Measurements from ENCODE around the gene INKA2.
A peak's percentile ranks its signal among the peaks of the same experiment; 100 is the strongest.
"Not testable (repeated sequence)": the region's sequence is repeated elsewhere in the genome, so short reads cannot be mapped to it uniquely, and the experiment has no call there.

Gene INKA2

GRCh38 chr1:111750856-111751255, 11.7 kb upstream of the INKA2 start:
- no peak for DNase-seq (ENCODE audit: low read depth, low spot score)

GRCh38 chr1:111749628-111750027, 10.4 kb upstream of the INKA2 start:
- DNase-seq (ENCODE audit: low read depth, low spot score), result no peak

- DNase-seq (ENCODE audit: low read depth, low spot score), result no peak
Measured at GRCh38 chr1:111747947-111748346, 8.8 kb upstream of the INKA2 start.

- peak; percentile 78 for DNase-seq (ENCODE audit: low read depth, low spot score)
Measured at GRCh38 chr1:111747282-111747734, 8.1 kb upstream of the INKA2 start.

- DNase-seq (ENCODE audit: low read depth, low spot score), result no peak
Measured at GRCh38 chr1:111746614-111746999, 7.4 kb upstream of the INKA2 start.

- DNase-seq (ENCODE audit: low read depth, low spot score), result no peak
Measured at GRCh38 chr1:111745675-111746613, 6.7 kb upstream of the INKA2 start.

- DNase-seq (ENCODE audit: low read depth, low spot score), result no peak
Measured at GRCh38 chr1:111743679-111744101, 4.5 kb upstream of the INKA2 start.

GRCh38 chr1:111742938-111743549, 3.8 kb upstream of the INKA2 start:
- DNase-seq (ENCODE audit: low read depth, low spot score), result no peak

- not testable (repeated sequence) for DNase-seq (ENCODE audit: low read depth, low spot score)
Measured at GRCh38 chr1:111742292-111742691, 3.1 kb upstream of the INKA2 start.

GRCh38 chr1:111739925-111740765, 950 bp upstream of the INKA2 start:
- peak; percentile 97 for DNase-seq (ENCODE audit: low read depth, low spot score)

GRCh38 chr1:111738436-111739193, 580 bp downstream of the INKA2 start:
- peak; percentile 62 for DNase-seq (ENCODE audit: low read depth, low spot score)

GRCh38 chr1:111738133-111738435, 1.1 kb downstream of the INKA2 start:
- no peak for DNase-seq (ENCODE audit: low read depth, low spot score)

- DNase-seq (ENCODE audit: low read depth, low spot score), result no peak
Measured at GRCh38 chr1:111737216-111738132, 1.7 kb downstream of the INKA2 start.

- no peak for DNase-seq (ENCODE audit: low read depth, low spot score)
Measured at GRCh38 chr1:111736548-111737215, 2.5 kb downstream of the INKA2 start.

- DNase-seq (ENCODE audit: low read depth, low spot score), result no peak
Measured at GRCh38 chr1:111735858-111736544, 3.2 kb downstream of the INKA2 start.

- no peak for DNase-seq (ENCODE audit: low read depth, low spot score)
Measured at GRCh38 chr1:111735321-111735720, 3.9 kb downstream of the INKA2 start.

GRCh38 chr1:111734856-111735255, 4.3 kb downstream of the INKA2 start:
- DNase-seq (ENCODE audit: low read depth, low spot score), result no peak

- DNase-seq (ENCODE audit: low read depth, low spot score), result no peak
Measured at GRCh38 chr1:111734426-111734825, 4.8 kb downstream of the INKA2 start.

- no peak for DNase-seq (ENCODE audit: low read depth, low spot score)
Measured at GRCh38 chr1:111733992-111734341, 5.2 kb downstream of the INKA2 start.
